Cortex of kidney (tissue), 1 donor: ENCODE data around the gene PITX1.

Experiments
- DNase-seq: peaks from one replicate; lab custom pipeline; 2025; lab: John Stamatoyannopoulos, UW

PITX1 gene

GRCh38 chr5:135062216-135063055 is 28.4 kb upstream of the PITX1 start:
- DNase-seq, result no peak

- no peak for DNase-seq
These were observed 27.0 kb upstream of the PITX1 start for GRCh38 chr5:135061001-135061400.

GRCh38 chr5:135060021-135060420 is 26.0 kb upstream of the PITX1 start:
- no peak for DNase-seq

- no peak for DNase-seq
These were observed 25.2 kb upstream of the PITX1 start for GRCh38 chr5:135059000-135059923.

- DNase-seq, result no peak
These were observed 24.3 kb upstream of the PITX1 start for GRCh38 chr5:135058331-135058732.

- no peak for DNase-seq
These were observed 23.2 kb upstream of the PITX1 start for GRCh38 chr5:135057233-135057632.

- no peak for DNase-seq
These were observed 22.4 kb upstream of the PITX1 start for GRCh38 chr5:135056316-135057030.

- DNase-seq, result no peak
These were observed 21.4 kb upstream of the PITX1 start for GRCh38 chr5:135055396-135055795.

GRCh38 chr5:135054546-135054945 is 20.5 kb upstream of the PITX1 start:
- no peak for DNase-seq

- DNase-seq, result no peak
These were observed 20.0 kb upstream of the PITX1 start for GRCh38 chr5:135053989-135054388.

GRCh38 chr5:135053278-135053677 is 19.2 kb upstream of the PITX1 start:
- no peak for DNase-seq

- no peak for DNase-seq
These were observed 18.6 kb upstream of the PITX1 start for GRCh38 chr5:135052511-135053145.

GRCh38 chr5:135051872-135052271 is 17.8 kb upstream of the PITX1 start:
- DNase-seq, result no peak

GRCh38 chr5:135051399-135051798 is 17.4 kb upstream of the PITX1 start:
- DNase-seq, result no peak

- DNase-seq, result no peak
These were observed 16.3 kb upstream of the PITX1 start for GRCh38 chr5:135050244-135050767.

- DNase-seq, result no peak
These were observed 14.9 kb upstream of the PITX1 start for GRCh38 chr5:135048930-135049329.

- DNase-seq, result no peak
These were observed 14.3 kb upstream of the PITX1 start for GRCh38 chr5:135048286-135048685.

GRCh38 chr5:135047347-135047695 is 13.3 kb upstream of the PITX1 start:
- no peak for DNase-seq

- no peak for DNase-seq
These were observed 12.8 kb upstream of the PITX1 start for GRCh38 chr5:135046661-135047346.

- no peak for DNase-seq
These were observed 11.5 kb upstream of the PITX1 start for GRCh38 chr5:135045488-135045887.

- no peak for DNase-seq
These were observed 8.6 kb upstream of the PITX1 start for GRCh38 chr5:135042595-135042994.
